Vagina (tissue), 2 donors: ENCODE data around the gene NFAM1.

Experiments used
- CTCF ChIP-seq, 3 experiments: fragments of 450-650 bp in 2 of 3; fragments of 200-600 bp in 1 of 3; sonication (generic) in 1 of 3; IDR thresholded peaks; one replicate each; pipeline ENCODE4 v1.5.1; 2017 to 2019; ENCODE audit warnings: antibody characterized with exemption in 3 of 3, mild to moderate bottlenecking in 2 of 3, moderate library complexity in 2 of 3
- POLR2A ChIP-seq, 2 donors: fragments of 450-650 bp; IDR thresholded peaks; one replicate each; pipeline ENCODE4 v1.6.1; 2017; ENCODE audit warnings: antibody characterized with exemption in 2 of 2, mild to moderate bottlenecking in 2 of 2, moderate library complexity in 2 of 2
- POLR2AphosphoS5 ChIP-seq, 2 donors: sonication (generic); formaldehyde crosslinking; IDR thresholded peaks; one replicate each; pipeline ENCODE4 v1.9.0; 2017; ENCODE audit warnings: antibody characterized with exemption in 2 of 2, mild to moderate bottlenecking in 2 of 2, low read depth in 1 of 2; ENCODE audit not compliant: insufficient read depth in 1 of 2

GRCh38 chr22:42419243-42419881, 12.8 kb downstream of the NFAM1 start:
- no peak for TF ChIP-seq POLR2A (IDR thresholded peaks at IDR 0.05)
- TF ChIP-seq POLR2AphosphoS5 (IDR thresholded peaks at IDR 0.05; ENCODE audit: insufficient read depth in 1 of 2, low read depth in 1 of 2): no peak
- TF ChIP-seq CTCF (IDR thresholded peaks at IDR 0.05): no peak
